CD4-positive, alpha-beta T cell treated with Interleukin-6 for 4 hours (primary cell): ENCODE results near the gene ZNF200.
"Not testable (repeated sequence)": the region's sequence is repeated elsewhere in the genome, so short reads cannot be mapped to it uniquely, and the experiment has no call there.

Experiments used
- DNase-seq: peaks from one replicate; pipeline ENCODE4 v3.0.0-alpha.2; 2020; ENCODE audit warnings: mixed read lengths

The ZNF200 gene, protein sequence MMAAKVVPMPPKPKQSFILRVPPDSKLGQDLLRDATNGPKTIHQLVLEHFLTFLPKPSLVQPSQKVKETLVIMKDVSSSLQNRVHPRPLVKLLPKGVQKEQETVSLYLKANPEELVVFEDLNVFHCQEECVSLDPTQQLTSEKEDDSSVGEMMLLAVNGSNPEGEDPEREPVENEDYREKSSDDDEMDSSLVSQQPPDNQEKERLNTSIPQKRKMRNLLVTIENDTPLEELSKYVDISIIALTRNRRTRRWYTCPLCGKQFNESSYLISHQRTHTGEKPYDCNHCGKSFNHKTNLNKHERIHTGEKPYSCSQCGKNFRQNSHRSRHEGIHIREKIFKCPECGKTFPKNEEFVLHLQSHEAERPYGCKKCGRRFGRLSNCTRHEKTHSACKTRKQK

GRCh38 chr16:3234857-3235561 is at the start of gene ZNF200:
Gene ZNF200, minus strand, starts transcription at chr16:3235158. Its CDS starts 1,403 bp downstream, at chr16:3233755.
- DNase-seq, result peak; percentile 94

GRCh38 chr16:3283543-3284447 is 48.8 kb upstream of the ZNF200 start:
- DNase-seq, result no peak

DNA sequence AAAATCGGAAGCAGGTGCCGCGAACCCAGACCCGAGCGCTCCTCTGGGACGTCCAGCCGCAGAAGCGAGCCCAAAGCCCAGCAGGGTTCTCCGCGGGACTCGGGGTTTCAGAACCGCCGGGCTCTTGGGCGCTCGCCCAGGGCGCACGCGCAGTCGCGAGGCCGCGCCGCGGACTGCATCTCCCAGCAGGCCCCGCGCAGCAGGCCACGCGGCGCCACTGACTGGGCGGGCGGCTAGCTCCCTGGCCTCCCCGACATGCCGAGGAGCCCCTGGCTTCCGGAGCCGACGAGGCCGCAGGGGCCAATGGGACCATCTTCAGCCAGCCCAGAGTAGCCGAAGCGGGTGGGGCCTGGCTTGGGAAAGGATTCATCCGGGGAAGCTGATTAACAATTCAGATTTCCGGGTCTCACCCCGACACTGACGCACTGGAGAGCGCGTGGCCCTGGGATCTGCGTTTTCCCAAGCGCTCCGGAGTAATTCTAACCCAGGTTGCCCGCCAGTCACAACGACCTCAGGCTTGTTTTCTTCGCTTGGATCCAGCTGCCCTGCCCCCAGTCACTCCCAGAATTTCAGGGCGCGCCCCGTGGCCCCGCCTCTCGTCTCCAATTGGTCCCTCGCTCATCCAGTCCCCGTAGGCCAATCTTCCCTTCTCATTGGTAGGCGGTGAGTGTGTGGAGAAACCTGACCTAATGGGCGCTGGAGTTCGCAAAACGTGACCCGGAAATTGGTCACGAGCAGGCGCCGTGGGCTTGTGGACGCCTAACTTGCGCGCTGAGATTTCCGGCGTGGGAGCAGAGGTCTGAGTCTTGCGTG is 48.0 kb upstream of the ZNF200 start, which contains the start of gene ZNF263:
TSS of gene ZNF263 (plus strand) at position 762 of the 813 bp plus-strand sequence. CDS start 328 bp downstream, outside the sequence.
- peak; percentile 95 for DNase-seq

DNA sequence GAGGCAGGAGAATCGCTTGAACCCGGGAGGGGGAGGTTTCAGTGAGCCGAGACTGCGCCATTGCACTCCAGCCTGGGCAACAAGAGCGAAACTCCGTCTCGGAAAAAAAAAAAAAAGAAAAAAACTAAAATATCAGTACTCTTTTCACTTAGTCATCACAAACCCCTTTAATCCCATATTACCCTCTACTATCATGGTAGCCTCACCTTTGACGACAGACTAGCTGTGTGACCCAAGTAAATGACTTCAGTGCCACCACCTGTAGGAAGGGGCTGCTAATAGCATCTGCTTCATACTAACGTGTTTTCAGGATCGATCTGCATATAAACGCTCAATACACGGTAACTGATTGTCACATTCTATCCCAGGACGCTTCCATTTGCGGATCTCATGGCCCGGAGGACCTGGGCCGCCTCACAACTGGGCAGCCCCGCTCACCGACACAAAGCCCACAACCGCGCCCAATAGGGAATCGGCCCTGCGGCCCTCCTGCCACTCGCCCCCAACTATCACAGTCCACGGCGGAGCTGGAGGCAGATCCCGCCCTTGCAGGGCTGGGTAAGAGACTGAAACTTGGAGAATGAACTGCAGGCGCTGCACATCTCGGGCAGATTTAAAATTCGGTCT is 47.3 kb upstream of the ZNF200 start:
- DNase-seq, result no peak

- no peak for DNase-seq
Measured at GRCh38 chr16:3281222-3281820, 46.4 kb upstream of the ZNF200 start.

- no peak for DNase-seq
Measured at GRCh38 chr16:3276679-3277078, 41.7 kb upstream of the ZNF200 start.

GRCh38 chr16:3274947-3275346 is 40.0 kb upstream of the ZNF200 start:
- no peak for DNase-seq

- DNase-seq, result no peak
Measured at GRCh38 chr16:3274490-3274889, 39.5 kb upstream of the ZNF200 start.

DNA sequence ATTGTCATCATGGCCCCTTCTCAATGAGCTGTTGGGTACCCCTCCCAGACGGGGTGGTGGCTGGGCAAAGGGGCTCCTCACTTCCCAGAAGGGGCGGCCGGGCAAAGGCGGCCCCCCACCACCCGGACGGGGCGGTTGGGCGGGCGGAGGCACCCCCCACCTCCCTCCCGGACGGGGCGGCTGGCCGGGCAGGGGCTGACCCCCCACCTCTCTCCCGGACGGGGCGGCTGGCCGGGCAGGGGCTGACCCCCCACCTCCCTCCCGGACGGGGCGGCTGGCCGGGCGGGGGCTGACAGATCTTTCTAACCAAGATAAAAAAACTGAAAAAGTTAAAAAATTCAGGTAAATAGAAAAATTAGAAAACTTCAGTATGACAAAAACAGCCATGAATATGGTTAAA is 36.3 kb upstream of the ZNF200 start:
- not testable (repeated sequence) for DNase-seq

GRCh38 chr16:3270718-3271117 is 35.8 kb upstream of the ZNF200 start:
- not testable (repeated sequence) for DNase-seq

- DNase-seq, result no peak
Measured at GRCh38 chr16:3268294-3268693, 33.3 kb upstream of the ZNF200 start.

DNA sequence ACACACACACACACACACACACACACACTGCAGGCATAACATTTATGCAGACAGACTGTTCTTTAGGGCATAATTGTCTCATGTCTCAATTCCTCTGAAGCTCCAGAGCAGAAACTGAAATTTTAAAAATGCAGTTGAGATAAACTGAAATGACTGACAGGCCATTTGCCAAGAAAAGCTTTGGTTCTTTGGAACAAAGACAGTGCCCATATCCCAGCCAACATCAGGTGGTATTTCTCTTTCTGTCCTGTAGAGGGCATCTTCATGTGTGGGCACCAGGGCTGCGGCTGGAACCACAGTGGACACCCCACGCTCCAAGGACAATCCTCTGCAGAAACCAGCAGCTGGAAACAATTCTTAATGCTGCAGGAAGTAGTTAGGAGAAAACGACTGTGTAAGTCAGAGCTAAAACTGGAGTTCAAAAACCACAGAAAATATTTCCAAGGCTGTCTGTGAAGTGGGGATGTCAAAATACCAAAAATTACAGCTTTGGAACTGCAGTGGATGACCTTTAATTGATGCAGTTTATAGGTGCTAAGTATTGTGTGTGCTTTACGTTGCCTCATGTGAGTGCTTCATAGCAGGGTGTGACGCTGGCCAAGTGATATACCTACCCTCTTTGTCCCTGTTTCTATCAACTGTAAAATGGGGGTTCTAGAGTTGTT is 32.0 kb upstream of the ZNF200 start:
- no peak for DNase-seq

DNA sequence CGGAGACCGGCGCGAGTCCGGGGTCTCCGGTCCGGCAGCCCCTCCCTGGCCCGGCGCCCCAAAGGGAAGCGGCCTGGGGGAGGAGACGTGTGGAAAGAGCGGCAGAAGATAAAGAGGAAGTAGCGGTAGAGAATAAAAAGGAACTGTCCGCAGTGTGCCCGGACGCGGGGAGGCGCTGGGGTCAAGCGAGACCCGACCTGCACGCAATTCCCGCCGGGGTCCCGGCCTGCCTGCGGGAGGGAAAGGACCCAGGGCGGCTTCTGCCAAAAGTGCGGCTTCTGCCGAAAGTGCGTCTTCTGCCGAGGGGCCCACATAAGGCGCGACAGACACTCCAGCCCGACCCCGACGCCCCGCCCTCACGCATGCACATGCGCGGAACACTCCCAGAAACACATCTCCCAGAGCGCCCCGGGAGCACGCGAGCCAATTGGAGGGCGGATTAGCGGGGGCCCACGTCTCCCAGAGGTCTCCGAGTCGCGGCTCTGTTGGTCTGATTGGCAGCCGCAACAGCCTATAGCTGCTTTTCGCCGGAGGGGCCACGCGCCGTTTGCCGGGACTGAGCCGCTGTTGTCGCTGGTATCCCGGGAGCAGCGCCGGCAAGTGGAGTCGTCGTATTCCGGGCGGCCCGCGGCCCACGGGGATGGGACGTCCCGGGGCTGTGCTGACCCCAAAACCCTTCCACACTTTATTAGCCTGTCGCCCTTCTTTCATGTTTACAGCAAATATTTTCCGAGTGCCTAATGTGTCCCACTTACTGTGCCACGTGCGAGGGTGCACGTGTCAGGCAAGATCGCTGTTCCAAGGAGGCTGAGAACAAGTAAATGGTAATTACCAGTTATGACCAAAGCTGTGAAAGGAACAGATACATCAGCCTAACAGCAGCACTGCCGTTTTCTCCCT is 29.4 kb upstream of the ZNF200 start:
- DNase-seq, result peak; percentile 98

GRCh38 chr16:3262517-3262916 is 27.6 kb upstream of the ZNF200 start:
- no peak for DNase-seq

DNA sequence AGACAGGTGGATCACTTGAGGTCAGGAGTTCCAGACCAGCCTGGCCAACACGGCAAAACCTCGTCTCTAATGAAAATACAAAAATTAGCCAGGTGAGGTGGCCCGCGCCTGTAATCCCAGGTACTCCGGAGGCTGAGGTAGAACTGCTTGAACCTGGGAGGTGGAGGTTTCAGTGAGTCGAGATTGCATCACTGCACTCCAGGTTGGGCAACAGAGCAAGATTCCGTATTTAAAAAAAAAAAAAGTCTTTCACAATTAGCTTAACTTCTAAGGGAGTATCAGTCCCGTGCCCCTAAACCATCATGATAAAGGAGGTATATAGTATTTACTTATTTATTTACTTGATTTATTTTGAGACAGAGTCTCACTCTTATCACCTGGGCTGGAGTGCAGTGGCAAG is 24.9 kb upstream of the ZNF200 start:
- no peak for DNase-seq

- DNase-seq, result no peak
Measured at GRCh38 chr16:3256866-3257465, 22.0 kb upstream of the ZNF200 start.

DNA sequence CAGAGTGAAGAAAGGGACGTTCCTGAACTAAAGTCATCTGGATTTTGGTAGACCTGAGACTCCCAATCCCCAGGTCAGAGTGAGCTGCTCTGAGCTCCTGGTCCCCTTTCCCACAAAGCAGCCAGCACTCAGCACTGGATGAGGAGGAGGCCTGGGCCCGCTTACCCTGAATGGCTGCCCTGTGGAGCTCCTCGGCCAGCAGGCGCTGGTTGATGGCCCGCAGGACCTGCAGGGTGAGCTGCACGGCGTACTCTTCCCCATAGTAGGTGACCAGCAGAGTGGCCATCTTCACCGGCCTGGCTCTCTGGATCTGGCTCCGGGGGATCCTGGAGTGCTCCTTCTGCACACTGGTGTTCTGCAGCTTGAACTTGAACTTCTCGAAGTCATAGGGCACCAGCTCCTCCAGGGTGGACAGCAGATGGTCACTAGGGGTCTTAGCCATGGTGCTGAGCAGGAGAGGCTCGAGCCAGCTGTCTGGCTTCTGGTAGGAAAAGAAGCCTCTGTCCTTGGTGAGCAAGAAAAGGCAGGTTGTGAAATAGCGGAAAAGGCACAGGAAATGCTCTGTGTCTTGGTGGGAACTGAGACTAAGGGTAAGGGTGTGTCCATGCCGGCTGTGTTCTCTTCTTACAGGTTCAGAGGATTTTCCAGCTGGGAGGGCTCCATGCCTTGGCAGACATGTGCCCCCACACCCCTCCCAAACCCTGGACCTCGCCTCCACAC is 21.3 kb upstream of the ZNF200 start, which contains the start of gene MEFV:
TSS of gene MEFV (minus strand) at position 488 of the 720 bp plus-strand sequence. CDS start at position 442, 46 bp downstream.
- no peak for DNase-seq

DNA sequence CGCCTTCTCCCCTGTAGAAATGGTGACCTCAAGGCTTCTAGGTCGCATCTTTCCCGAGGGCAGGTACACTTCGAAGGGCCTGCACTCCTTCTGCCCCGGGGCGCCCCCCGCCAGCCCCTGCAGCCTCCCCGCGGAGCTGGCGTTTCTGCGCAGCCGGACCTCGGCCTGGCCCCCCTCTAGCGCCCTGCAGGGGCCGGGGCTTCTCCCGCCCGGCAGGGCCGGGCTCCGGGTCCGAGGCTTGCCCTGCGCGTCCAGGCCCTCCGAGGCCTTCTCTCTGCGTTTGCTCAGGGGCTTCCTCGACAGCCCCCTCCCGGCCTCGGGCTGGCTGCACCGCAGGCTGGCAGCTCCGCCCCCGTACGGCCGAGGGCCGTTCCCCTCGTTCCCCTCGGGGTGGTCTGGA is 19.4 kb upstream of the ZNF200 start:
- no peak for DNase-seq
